HG03280 (cell line): ENCODE measurements around the gene WLS.
"Not testable (repeated sequence)": the region's sequence is repeated elsewhere in the genome, so short reads cannot be mapped to it uniquely, and the experiment has no call there.

Experiments
- ATAC-seq: cut with Tn5 transposase; IDR thresholded peaks from one replicate; pipeline ENCODE4 v1.9.1; 2021; ENCODE audit warnings: mild to moderate bottlenecking, moderate library complexity; ENCODE audit not compliant: unreplicated experiment

Gene WLS

DNA sequence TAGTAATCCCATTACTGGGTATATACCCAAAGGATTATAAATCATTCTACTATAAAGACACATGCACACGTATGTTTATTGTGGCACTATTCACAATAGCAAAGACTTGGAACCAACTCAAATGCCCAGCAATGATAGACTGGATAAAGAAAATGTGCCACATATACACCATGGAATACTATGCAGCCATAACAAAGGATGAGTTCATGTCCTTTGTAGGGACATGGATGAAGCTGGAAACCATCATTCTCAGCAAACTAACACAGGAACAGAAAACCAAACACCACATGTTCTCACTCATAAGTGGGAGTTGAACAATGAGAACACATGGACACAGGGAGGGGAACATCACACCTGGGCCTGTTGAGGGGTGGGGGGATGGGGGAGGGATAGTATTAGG is 60.5 kb downstream of the WLS start:
- not testable (repeated sequence) for ATAC-seq

- no peak for ATAC-seq
These were observed 63.7 kb downstream of the WLS start for GRCh38 chr1:68168545-68169171.

GRCh38 chr1:68167211-68167610 is 65.1 kb downstream of the WLS start:
- no peak for ATAC-seq

DNA sequence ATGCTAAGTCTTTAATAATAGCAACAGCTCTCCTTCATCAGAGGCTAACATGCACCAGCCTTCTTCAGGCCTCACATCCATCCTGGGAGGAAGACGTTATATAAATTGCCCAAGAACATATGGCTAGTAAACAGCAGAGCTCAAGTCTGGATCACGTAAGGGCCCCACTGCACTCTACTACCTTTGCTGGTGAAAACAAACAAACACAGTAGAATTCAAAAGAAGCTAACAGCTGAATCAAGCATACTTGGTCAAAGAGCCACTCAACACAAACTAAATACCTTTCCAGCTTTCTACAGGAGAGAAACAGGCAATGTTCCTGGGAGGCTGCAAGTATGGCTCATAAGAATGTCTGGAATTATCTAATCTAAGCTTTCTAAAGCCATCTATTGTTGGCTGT is 66.0 kb downstream of the WLS start:
- no peak for ATAC-seq

DNA sequence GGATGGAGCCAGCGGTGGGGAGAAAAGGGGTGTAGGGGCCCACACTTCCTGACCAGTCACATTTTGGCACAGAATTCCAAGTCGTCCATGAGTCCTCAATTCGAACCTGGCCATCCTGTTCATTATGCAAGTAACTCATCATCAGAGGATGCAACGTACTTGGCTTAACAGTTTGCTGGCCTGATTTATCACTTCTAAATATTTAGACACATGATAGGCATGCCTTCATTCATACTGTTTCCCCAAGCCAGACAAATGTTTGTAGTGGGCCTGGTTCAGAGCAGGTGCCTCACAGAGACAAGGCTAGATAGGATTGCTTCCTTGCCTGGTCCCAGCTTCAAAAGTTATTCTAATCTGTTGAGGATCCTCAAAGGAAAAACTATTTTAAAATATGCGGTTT is 66.7 kb downstream of the WLS start:
- no peak for ATAC-seq

- ATAC-seq, result no peak
These were observed 67.4 kb downstream of the WLS start for GRCh38 chr1:68164918-68165317.

DNA sequence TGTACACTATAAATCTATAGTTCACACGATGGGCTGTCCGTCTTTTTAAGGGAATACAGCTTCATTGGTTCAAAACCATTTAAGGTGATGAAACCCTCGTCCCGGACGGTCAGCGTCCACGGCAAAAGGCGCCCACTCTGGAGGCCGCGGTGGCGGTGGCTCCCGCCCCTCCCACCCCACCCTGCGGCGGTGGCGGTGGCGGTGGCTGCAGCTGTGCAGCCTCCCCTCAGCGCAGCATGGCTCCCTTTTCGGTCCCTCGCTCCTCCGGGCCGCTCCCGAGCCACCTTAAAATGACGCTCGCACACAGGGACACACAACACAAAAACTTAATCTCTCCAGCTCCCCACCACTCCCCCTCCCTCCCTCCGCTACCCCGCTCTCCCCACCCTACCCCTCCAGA is 69.1 kb downstream of the WLS start:
- no peak for ATAC-seq

- no peak for ATAC-seq
These were observed 69.6 kb downstream of the WLS start for GRCh38 chr1:68162761-68163160.

- not testable (repeated sequence) for ATAC-seq
These were observed 70.7 kb downstream of the WLS start for GRCh38 chr1:68161672-68162071.

- ATAC-seq, result peak; percentile 79
These were observed 71.4 kb downstream of the WLS start for GRCh38 chr1:68160935-68161334.

GRCh38 chr1:68160021-68160420 is 72.3 kb downstream of the WLS start:
- no peak for ATAC-seq

DNA sequence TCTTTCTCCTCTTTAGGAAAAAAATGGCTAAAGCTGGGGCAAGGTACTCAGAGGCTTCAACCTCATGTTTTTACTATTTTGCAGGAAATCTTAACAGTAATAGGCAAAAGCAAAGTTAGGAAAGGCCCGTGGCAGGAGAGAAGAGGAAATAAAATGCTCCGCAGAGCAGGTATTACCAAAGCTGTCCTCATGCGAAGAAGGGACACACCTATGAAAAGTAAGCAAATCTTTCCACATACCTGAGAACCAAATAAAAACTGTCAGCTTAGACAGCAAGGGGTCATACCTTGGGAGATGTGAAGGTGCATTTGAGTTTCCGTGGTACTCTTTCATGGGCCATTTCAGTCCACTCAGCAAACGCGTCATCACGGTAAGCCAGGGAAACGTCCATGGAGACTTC is 73.5 kb downstream of the WLS start:
- ATAC-seq, result no peak

DNA sequence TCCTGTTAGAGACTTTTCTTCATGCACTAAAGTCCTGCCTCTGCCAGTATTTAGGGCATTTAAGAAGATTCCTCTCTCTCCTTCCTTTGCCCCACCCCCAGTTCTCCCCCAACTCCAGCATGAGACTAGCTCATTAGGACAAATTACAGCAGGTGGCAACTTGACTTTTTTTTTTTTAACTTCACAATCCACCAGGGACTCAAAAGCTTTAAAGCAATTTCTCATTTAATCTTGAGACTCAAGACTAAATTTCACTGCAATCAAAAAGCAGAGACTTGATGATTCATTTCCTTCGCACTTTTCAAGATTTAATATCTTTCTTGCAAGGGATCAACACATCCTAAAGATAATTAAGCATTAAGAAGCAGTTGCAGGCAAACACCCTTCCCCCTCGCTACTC is 74.9 kb downstream of the WLS start:
- ATAC-seq, result no peak

DNA sequence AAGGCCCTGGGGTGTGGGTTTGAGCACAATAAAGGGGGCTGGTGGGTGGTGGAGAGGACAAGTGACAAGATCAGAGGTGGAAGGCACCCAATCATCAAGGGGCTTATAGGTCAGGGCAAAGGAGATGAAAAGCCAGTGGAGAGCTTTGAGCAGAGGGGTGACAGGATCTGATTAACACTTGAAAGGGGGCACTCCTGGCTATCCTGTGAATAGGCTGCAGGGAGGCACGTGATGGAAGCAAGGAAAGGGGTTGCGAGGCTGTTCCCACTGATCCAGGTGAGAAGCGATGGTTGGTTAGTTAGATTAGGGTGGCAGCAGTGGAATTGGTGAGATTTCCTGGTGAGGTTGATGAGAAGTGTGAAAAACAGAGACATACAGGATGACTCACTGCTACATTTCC is 80.6 kb downstream of the WLS start:
- no peak for ATAC-seq

DNA sequence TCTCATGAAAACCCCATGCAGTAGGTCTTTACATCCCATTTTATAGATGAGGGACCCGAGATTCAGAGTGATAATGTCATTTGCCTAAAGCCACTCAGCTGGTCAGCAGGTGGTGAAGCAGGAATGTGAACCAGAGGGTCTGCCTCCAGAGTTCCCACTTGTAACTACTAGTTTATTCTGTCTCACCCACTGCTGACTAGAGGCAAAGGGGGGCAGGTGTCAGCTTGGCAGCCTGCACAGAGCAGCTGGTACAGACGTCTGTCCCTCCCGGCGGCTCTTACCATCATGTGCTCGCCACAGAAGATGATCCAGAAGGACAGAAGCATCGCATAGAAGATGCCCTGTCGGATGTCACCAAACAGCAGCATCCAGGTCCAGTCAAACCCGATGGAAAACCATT is 82.4 kb downstream of the WLS start:
- no peak for ATAC-seq

GRCh38 chr1:68149110-68149798 is 83.1 kb downstream of the WLS start:
- ATAC-seq, result no peak

- ATAC-seq, result no peak
These were observed 83.7 kb downstream of the WLS start for GRCh38 chr1:68148631-68149030.

DNA sequence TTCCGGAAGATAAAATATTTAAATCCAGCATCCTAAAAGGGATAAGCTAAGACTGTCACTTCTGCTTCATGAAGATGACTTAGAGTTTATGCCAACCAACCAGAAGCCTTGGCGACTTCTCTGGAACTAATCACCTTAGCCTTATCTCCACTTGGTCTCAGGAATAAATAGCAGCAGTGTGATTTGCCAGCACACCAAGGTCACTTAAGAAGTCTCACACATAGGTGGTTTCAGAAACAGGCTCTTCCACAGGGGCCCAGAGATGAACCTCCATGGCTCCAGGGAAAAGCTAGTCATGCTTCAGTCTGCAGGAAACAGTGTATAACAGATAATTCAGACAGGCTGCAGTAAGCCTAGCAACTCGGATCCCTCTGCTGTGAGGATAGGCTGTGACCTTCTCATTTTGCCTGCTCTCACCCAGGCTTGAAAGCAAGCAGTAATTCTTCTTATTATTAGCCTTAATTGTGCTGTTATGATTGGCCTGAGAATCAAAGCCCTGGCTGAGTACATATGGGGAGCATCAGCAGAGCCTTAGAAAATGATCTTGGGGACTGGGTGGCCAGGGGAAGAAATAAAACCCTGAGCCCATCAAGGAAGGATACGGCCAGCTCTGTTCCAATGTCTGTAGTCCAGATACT is 84.7 kb downstream of the WLS start:
- no peak for ATAC-seq

DNA sequence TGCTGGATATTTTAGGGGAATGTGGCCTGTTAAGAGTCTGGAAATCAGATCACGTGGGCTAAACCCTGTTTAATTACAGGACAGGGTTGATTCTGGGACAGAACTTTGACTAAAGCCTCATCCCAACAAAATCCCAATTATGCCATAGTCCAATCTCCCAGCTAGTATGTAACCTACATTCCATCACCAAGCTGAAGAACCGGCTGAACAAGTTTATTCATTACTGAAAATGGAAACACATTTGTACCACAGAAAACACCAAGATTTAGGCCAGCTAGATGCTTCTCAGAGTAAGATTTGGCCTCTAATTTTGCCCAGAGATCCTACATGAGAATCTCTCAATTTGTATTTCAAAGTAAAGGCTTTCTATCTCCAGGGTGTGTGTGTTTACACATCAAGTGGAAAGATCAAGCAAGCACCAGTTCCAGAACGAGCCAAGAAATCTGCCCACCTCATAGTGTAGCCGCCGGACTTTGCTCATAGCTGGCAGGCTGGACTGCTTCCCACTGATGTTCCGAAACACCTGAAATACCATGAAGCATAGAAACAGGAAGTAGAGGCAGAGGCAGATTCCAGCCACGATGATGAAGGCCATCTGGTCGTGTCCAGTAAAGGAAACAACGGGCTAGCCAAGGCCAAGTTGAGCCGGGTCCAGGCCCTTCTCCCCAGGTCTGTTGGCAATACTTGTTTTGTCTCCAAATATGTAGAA is 86.8 kb downstream of the WLS start:
- ATAC-seq, result no peak

- no peak for ATAC-seq
These were observed 87.5 kb downstream of the WLS start for GRCh38 chr1:68144856-68145255.

DNA sequence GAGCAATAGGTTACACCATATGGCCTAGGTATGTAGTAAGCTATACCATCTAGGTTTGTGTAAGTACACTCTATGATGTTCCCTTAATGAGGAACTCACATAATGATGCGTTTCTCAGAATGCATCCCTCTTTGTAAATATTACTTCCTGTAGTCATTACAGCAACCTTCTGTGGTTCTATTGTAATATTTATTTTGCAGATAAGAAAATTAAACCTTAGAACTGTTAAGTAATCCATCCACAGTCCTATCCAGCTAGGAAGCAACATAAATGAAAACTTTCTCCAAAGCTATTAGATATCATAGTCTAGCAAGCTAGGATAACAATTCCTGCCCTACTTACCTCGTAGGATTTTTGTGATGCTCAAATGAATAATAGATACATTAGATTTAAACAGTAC is 88.7 kb downstream of the WLS start:
- no peak for ATAC-seq

GRCh38 chr1:68142461-68142860 is 89.9 kb downstream of the WLS start:
- ATAC-seq, result no peak
